ENCODE data around the gene MMP23B. TPM values are rescaled to one million over a fixed set of nuclear protein-coding genes. Genes with fewer than 3 reads are reported as not detected.
"Not testable (repeated sequence)": the region's sequence is repeated elsewhere in the genome, so short reads cannot be mapped to it uniquely, and the experiment has no call there.

MMP23B gene
- total RNA-seq, 1 experiment from 2014 or later, result 4.9 TPM

GRCh38 chr1:1630191-1630964 lies 1.6 kb upstream of the MMP23B start:
- Histone ChIP-seq H3K4me2 (no peak overlapping the region), H3K4me1 (replicated peaks; ENCODE audit: insufficient read depth) (no peaks in the 10 kb centered on the region), H3K27ac (no peak overlapping the region), H3K79me2 (ENCODE audit: low read depth) (no peaks in the 10 kb centered on the region), H3K9me2 (ENCODE audit: insufficient read depth) (no peaks in the 10 kb centered on the region), H2AFZ (no peak overlapping the region), H4K20me1 (ENCODE audit: insufficient read depth) (no peaks in the 10 kb centered on the region), H3K27me3 (ENCODE audit: insufficient read depth, low read depth) (no peaks in the 10 kb centered on the region), H3K36me3 (ENCODE audit: low read depth) (no peaks in the 10 kb centered on the region), H3F3A (ENCODE audit: insufficient read depth, low read depth) (no peaks in the 10 kb centered on the region), H3K9me3 (ENCODE audit: insufficient read depth, low read depth) (no peaks in the 10 kb centered on the region), H3K4me3 (no peak overlapping the region)
- DNase-seq, result no peak
- ChIA-PET CTCF (no interaction called here), POLR2A (ENCODE audit: unreplicated experiment) (no interaction called here)
- TF ChIP-seq CTCF (conservative IDR thresholded peaks at IDR 0.05), result no peak
- no peak for TF ChIP-seq EZH2 (IDR thresholded peaks at IDR 0.05; ENCODE audit: low read depth)
- intact Hi-C loops (cut with micrococcal nuclease; ENCODE audit: unreplicated experiment), result no loop called here
- no TSS peak for BruUV-seq (replicated peaks)

- Histone ChIP-seq H3K9me2 (ENCODE audit: insufficient read depth) (no peaks in the 10 kb centered on the region), H3K36me3 (ENCODE audit: low read depth) (no peaks in the 10 kb centered on the region), H3K27me3 (ENCODE audit: insufficient read depth, low read depth) (no peaks in the 10 kb centered on the region), H4K20me1 (ENCODE audit: insufficient read depth) (no peaks in the 10 kb centered on the region), H3F3A (ENCODE audit: insufficient read depth, low read depth) (no peaks in the 10 kb centered on the region), H3K4me3 (no peak overlapping the region), H3K4me1 (replicated peaks; ENCODE audit: insufficient read depth) (no peaks in the 10 kb centered on the region), H3K27ac (no peak overlapping the region), H3K79me2 (ENCODE audit: low read depth) (no peaks in the 10 kb centered on the region), H2AFZ (no peak overlapping the region), H3K9me3 (ENCODE audit: insufficient read depth, low read depth) (no peaks in the 10 kb centered on the region), H3K4me2 (no peak overlapping the region)
- CTCF ChIA-PET, result no interaction called here
- POLR2A ChIA-PET (ENCODE audit: unreplicated experiment), result no interaction called here
- intact Hi-C loops (cut with micrococcal nuclease; ENCODE audit: unreplicated experiment), result no loop called here
- BruUV-seq (replicated peaks), result no TSS peak
- DNase-seq, result no peak
- no peak for TF ChIP-seq EZH2 (IDR thresholded peaks at IDR 0.05; ENCODE audit: low read depth)
- TF ChIP-seq CTCF (conservative IDR thresholded peaks at IDR 0.05), result no peak
Observed at GRCh38 chr1:1630965-1631781, 800 bp upstream of the MMP23B start.

- H2AFZ ChIP-seq; H3K9me3 ChIP-seq (ENCODE audit: insufficient read depth, low read depth); H3K4me1 ChIP-seq (replicated peaks; ENCODE audit: insufficient read depth); H3K36me3 ChIP-seq (ENCODE audit: low read depth); H3K4me3 ChIP-seq; H3K9me2 ChIP-seq (ENCODE audit: insufficient read depth); CTCF ChIA-PET; intact Hi-C loops (cut with micrococcal nuclease; ENCODE audit: unreplicated experiment); H4K20me1 ChIP-seq (ENCODE audit: insufficient read depth); H3K4me2 ChIP-seq; BruUV-seq (replicated peaks); H3F3A ChIP-seq (ENCODE audit: insufficient read depth, low read depth); H3K79me2 ChIP-seq (ENCODE audit: low read depth); DNase-seq; H3K27ac ChIP-seq; H3K27me3 ChIP-seq (ENCODE audit: insufficient read depth, low read depth); POLR2A ChIA-PET (ENCODE audit: unreplicated experiment): not testable (repeated sequence)
Observed at GRCh38 chr1:1633409-1633808, 1.4 kb downstream of the MMP23B start.

GRCh38 chr1:1634613-1635012 lies 2.6 kb downstream of the MMP23B start:
- DNase-seq; H3K4me3 ChIP-seq; POLR2A ChIA-PET (ENCODE audit: unreplicated experiment); H3K36me3 ChIP-seq (ENCODE audit: low read depth); intact Hi-C loops (cut with micrococcal nuclease; ENCODE audit: unreplicated experiment); H3K4me1 ChIP-seq (replicated peaks; ENCODE audit: insufficient read depth); H3F3A ChIP-seq (ENCODE audit: insufficient read depth, low read depth); H3K27ac ChIP-seq; H3K79me2 ChIP-seq (ENCODE audit: low read depth); H3K27me3 ChIP-seq (ENCODE audit: insufficient read depth, low read depth); H3K9me3 ChIP-seq (ENCODE audit: insufficient read depth, low read depth); H2AFZ ChIP-seq; H4K20me1 ChIP-seq (ENCODE audit: insufficient read depth); BruUV-seq (replicated peaks); H3K4me2 ChIP-seq; H3K9me2 ChIP-seq (ENCODE audit: insufficient read depth); CTCF ChIA-PET: not testable (repeated sequence)

- DNase-seq; H3K4me3 ChIP-seq; H3K4me2 ChIP-seq; H3K27me3 ChIP-seq (ENCODE audit: insufficient read depth, low read depth); H3K79me2 ChIP-seq (ENCODE audit: low read depth); POLR2A ChIA-PET (ENCODE audit: unreplicated experiment); H2AFZ ChIP-seq; H3K36me3 ChIP-seq (ENCODE audit: low read depth); CTCF ChIA-PET; H3K9me2 ChIP-seq (ENCODE audit: insufficient read depth); H3F3A ChIP-seq (ENCODE audit: insufficient read depth, low read depth); H3K9me3 ChIP-seq (ENCODE audit: insufficient read depth, low read depth); H4K20me1 ChIP-seq (ENCODE audit: insufficient read depth); H3K27ac ChIP-seq; intact Hi-C loops (cut with micrococcal nuclease; ENCODE audit: unreplicated experiment); H3K4me1 ChIP-seq (replicated peaks; ENCODE audit: insufficient read depth); BruUV-seq (replicated peaks): not testable (repeated sequence)
Observed at GRCh38 chr1:1636621-1637478, 4.9 kb downstream of the MMP23B start.

Measured in PC-9 (cell line).